ENCODE results near the gene ACP1.

- TF ChIP-seq CTCF (IDR thresholded peaks at IDR 0.05; ENCODE audit: low read depth, low read length, poor library complexity, severe bottlenecking) (no peak), EZH2phosphoT487 (IDR thresholded peaks at IDR 0.05; ENCODE audit: borderline replicate concordance, low read length) (no peak)
Measured at GRCh38 chr2:287911-288757, 23.4 kb downstream of the ACP1 start, which contains the start of gene ALKAL2.

Measured in DOHH2 (cell line).